WTC11 (cell line): Measurements from ENCODE around the gene GABBR1. TPM values are rescaled to one million over a fixed set of nuclear protein-coding genes. Genes with fewer than 3 reads are reported as not detected.

ENCODE experiments used
- ATAC-seq: fragments of 200-7000 bp; cut with Tn5 transposase; 2 replicates; pipeline ENCODE4 v1.10.0; 2021; ENCODE audit warnings: mild to moderate bottlenecking, moderate library complexity
- CTCF ChIA-PET: fragments of 300-600 bp; sonication (Branson Sonifier 250); formaldehyde crosslinking; loops from one replicate; lab custom pipeline; 2021; ENCODE audit warnings: antibody characterized with exemption; lab: Charles Lee
- POLR2A ChIA-PET: fragments of 350-600 bp; sonication (Branson Sonifier 250); formaldehyde crosslinking; loops from one replicate; lab custom pipeline; 2021; ENCODE audit warnings: antibody characterized with exemption; lab: Charles Lee
- DNase-seq: peaks from one replicate; pipeline ENCODE4 v3.0.0; 2021; ENCODE audit warnings: low spot score
- H3K27ac Mint-ChIP-seq: 2 replicates; pipeline ENCODE4 v1.8.0; 2021; ENCODE audit warnings: mixed read lengths
- H3K27me3 Mint-ChIP-seq: 2 replicates; pipeline ENCODE4 v1.8.0; 2021; ENCODE audit warnings: low read depth, mild to moderate bottlenecking, moderate library complexity, mixed read lengths
- H3K36me3 Mint-ChIP-seq: 2 replicates; pipeline ENCODE4 v1.8.0; 2021; ENCODE audit warnings: mixed read lengths
- H3K4me1 Mint-ChIP-seq: 2 replicates; pipeline ENCODE4 v1.8.0; 2022; ENCODE audit warnings: mixed read lengths
- H3K4me3 Mint-ChIP-seq: 2 replicates; pipeline ENCODE4 v1.8.0; 2021; ENCODE audit warnings: mild to moderate bottlenecking, moderate library complexity, mixed read lengths
- H3K9me3 Mint-ChIP-seq: 2 replicates; pipeline ENCODE4 v1.8.0; 2021; ENCODE audit warnings: mixed read lengths
- ATF3 ChIP-seq: sonication (generic); formaldehyde crosslinking; conservative IDR thresholded peaks from 2 replicates; pipeline ENCODE4 v1.8.1; 2022; ENCODE audit warnings: mild to moderate bottlenecking, missing genetic modification reagents
- FOXJ3 ChIP-seq: sonication (generic); formaldehyde crosslinking; IDR thresholded peaks from 2 replicates; pipeline ENCODE4 v1.9.0; 2021; ENCODE audit warnings: missing genetic modification reagents, mild to moderate bottlenecking, borderline replicate concordance
- HMGA2 ChIP-seq: fragments of 250-450 bp; sonication (Bioruptor Pico); IDR thresholded peaks from 2 replicates; pipeline ENCODE4 v1.4.0; 2021; ENCODE audit warnings: mild to moderate bottlenecking, moderate library complexity
- MYBL2 ChIP-seq: sonication (generic); formaldehyde crosslinking; IDR thresholded peaks from 2 replicates; pipeline ENCODE4 v1.8.1; 2023; ENCODE audit warnings: mild to moderate bottlenecking, moderate library complexity, missing genetic modification reagents
- PRRX2 ChIP-seq: fragments of 250-450 bp; sonication (Bioruptor Pico); IDR thresholded peaks from 2 replicates; pipeline ENCODE4 v1.8.0; 2021; ENCODE audit warnings: mild to moderate bottlenecking
- ZNF532 ChIP-seq: fragments of 250-450 bp; sonication (Bioruptor Pico); IDR thresholded peaks from 2 replicates; pipeline ENCODE4 v1.9.0; 2021; ENCODE audit warnings: mild to moderate bottlenecking, borderline replicate concordance
- total RNA-seq: library from RNA; stranded (reverse); gene quantifications from 3 replicates; pipeline ENCODE4 v1.2.3, GENCODE V29; 2021
- TF ChIP-seq, protein P1 (sequence below): sonication (generic); formaldehyde crosslinking; IDR thresholded peaks from 2 replicates; pipeline ENCODE4 v1.8.0; 2023; ENCODE audit warnings: missing genetic modification reagents, mild to moderate bottlenecking, borderline replicate concordance
- TF ChIP-seq, protein P2 (sequence below): sonication (generic); formaldehyde crosslinking; IDR thresholded peaks from 2 replicates; pipeline ENCODE4 v1.8.0; 2022; ENCODE audit warnings: missing genetic modification reagents
- TF ChIP-seq, protein P3 (sequence below): sonication (generic); formaldehyde crosslinking; IDR thresholded peaks from 2 replicates; pipeline ENCODE4 v1.8.1; 2022; ENCODE audit warnings: low read depth, missing genetic modification reagents, borderline replicate concordance
- TF ChIP-seq, protein P4 (sequence below): fragments of 250-450 bp; sonication (Bioruptor Pico); IDR thresholded peaks from 2 replicates; pipeline ENCODE4 v2.1.2; 2022; ENCODE audit warnings: mild to moderate bottlenecking, moderate library complexity

The GABBR1 gene
- total RNA-seq, 1 experiment from 2014 or later = 107 TPM

- ChIA-PET CTCF (interaction anchor here (2.4 to 6.3 kb wide), 2 partner anchors 13 to 16 kb away, joined by 11 to 74 read pairs; no protein-coding TSS in a partner anchor), POLR2A (no interaction called here)
- Mint-ChIP-seq H3K27ac (no peak overlapping the region), H3K9me3 (no peaks in the 10 kb centered on the region), H3K36me3 (no peaks in the 10 kb centered on the region), H3K4me1 (peaks cover 52% of the 10 kb centered on the region), H3K27me3 (no peaks in the 10 kb centered on the region), H3K4me3 (no peak overlapping the region)
- no peak for ATAC-seq
- TF ChIP-seq, protein P1, sequence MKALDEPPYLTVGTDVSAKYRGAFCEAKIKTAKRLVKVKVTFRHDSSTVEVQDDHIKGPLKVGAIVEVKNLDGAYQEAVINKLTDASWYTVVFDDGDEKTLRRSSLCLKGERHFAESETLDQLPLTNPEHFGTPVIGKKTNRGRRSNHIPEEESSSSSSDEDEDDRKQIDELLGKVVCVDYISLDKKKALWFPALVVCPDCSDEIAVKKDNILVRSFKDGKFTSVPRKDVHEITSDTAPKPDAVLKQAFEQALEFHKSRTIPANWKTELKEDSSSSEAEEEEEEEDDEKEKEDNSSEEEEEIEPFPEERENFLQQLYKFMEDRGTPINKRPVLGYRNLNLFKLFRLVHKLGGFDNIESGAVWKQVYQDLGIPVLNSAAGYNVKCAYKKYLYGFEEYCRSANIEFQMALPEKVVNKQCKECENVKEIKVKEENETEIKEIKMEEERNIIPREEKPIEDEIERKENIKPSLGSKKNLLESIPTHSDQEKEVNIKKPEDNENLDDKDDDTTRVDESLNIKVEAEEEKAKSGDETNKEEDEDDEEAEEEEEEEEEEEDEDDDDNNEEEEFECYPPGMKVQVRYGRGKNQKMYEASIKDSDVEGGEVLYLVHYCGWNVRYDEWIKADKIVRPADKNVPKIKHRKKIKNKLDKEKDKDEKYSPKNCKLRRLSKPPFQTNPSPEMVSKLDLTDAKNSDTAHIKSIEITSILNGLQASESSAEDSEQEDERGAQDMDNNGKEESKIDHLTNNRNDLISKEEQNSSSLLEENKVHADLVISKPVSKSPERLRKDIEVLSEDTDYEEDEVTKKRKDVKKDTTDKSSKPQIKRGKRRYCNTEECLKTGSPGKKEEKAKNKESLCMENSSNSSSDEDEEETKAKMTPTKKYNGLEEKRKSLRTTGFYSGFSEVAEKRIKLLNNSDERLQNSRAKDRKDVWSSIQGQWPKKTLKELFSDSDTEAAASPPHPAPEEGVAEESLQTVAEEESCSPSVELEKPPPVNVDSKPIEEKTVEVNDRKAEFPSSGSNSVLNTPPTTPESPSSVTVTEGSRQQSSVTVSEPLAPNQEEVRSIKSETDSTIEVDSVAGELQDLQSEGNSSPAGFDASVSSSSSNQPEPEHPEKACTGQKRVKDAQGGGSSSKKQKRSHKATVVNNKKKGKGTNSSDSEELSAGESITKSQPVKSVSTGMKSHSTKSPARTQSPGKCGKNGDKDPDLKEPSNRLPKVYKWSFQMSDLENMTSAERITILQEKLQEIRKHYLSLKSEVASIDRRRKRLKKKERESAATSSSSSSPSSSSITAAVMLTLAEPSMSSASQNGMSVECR (CRISPR knock-in tag) = no peak
- TF ChIP-seq ZNF532 = no peak
- no peak for TF ChIP-seq FOXJ3 (CRISPR knock-in tag)
- TF ChIP-seq, protein P2, sequence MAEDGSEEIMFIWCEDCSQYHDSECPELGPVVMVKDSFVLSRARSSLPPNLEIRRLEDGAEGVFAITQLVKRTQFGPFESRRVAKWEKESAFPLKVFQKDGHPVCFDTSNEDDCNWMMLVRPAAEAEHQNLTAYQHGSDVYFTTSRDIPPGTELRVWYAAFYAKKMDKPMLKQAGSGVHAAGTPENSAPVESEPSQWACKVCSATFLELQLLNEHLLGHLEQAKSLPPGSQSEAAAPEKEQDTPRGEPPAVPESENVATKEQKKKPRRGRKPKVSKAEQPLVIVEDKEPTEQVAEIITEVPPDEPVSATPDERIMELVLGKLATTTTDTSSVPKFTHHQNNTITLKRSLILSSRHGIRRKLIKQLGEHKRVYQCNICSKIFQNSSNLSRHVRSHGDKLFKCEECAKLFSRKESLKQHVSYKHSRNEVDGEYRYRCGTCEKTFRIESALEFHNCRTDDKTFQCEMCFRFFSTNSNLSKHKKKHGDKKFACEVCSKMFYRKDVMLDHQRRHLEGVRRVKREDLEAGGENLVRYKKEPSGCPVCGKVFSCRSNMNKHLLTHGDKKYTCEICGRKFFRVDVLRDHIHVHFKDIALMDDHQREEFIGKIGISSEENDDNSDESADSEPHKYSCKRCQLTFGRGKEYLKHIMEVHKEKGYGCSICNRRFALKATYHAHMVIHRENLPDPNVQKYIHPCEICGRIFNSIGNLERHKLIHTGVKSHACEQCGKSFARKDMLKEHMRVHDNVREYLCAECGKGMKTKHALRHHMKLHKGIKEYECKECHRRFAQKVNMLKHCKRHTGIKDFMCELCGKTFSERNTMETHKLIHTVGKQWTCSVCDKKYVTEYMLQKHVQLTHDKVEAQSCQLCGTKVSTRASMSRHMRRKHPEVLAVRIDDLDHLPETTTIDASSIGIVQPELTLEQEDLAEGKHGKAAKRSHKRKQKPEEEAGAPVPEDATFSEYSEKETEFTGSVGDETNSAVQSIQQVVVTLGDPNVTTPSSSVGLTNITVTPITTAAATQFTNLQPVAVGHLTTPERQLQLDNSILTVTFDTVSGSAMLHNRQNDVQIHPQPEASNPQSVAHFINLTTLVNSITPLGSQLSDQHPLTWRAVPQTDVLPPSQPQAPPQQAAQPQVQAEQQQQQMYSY = no peak
- peak; percentile 91 for TF ChIP-seq HMGA2 (CRISPR knock-in tag)
- TF ChIP-seq, protein P3, sequence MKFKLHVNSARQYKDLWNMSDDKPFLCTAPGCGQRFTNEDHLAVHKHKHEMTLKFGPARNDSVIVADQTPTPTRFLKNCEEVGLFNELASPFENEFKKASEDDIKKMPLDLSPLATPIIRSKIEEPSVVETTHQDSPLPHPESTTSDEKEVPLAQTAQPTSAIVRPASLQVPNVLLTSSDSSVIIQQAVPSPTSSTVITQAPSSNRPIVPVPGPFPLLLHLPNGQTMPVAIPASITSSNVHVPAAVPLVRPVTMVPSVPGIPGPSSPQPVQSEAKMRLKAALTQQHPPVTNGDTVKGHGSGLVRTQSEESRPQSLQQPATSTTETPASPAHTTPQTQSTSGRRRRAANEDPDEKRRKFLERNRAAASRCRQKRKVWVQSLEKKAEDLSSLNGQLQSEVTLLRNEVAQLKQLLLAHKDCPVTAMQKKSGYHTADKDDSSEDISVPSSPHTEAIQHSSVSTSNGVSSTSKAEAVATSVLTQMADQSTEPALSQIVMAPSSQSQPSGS (CRISPR knock-in tag) = no peak
- no peak for DNase-seq
These were observed 4.3 kb upstream of the GABBR1 start for GRCh38 chr6:29637247-29637646.

GRCh38 chr6:29633534-29633905 lies 537 bp upstream of the GABBR1 start:
- H3K9me3 Mint-ChIP-seq = no peaks in the 10 kb centered on the region
- no peaks in the 10 kb centered on the region for H3K27me3 Mint-ChIP-seq
- peak overlapping the region; percentile 84 for H3K4me3 Mint-ChIP-seq
- DNase-seq = no peak
- no peak for ATAC-seq
- H3K36me3 Mint-ChIP-seq = no peaks in the 10 kb centered on the region
- H3K4me1 Mint-ChIP-seq = peaks cover 63% of the 10 kb centered on the region
- TF ChIP-seq MYBL2 (0 out of 2 replicates have a peak, but pooled peaks have one; percentile 5), ATF3 (CRISPR knock-in tag) (no peak), PRRX2 (CRISPR knock-in tag) (0 out of 2 replicates have a peak, but pooled peaks have one; percentile 44)
- TF ChIP-seq, protein P4, sequence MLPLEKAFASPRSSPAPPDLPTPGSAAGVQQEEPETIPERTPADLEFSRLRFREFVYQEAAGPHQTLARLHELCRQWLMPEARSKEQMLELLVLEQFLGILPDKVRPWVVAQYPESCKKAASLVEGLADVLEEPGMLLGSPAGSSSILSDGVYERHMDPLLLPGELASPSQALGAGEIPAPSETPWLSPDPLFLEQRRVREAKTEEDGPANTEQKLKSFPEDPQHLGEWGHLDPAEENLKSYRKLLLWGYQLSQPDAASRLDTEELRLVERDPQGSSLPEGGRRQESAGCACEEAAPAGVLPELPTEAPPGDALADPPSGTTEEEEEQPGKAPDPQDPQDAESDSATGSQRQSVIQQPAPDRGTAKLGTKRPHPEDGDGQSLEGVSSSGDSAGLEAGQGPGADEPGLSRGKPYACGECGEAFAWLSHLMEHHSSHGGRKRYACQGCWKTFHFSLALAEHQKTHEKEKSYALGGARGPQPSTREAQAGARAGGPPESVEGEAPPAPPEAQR (CRISPR knock-in tag) = no peak
- POLR2A ChIA-PET = interaction anchor here (0.6 to 1.8 kb wide), 6 partner anchors 9 to 433 kb away, joined by 3 to 16 read pairs (median 4); no protein-coding TSS in a partner anchor
- CTCF ChIA-PET = interaction anchor here (1.1 to 2.2 kb wide), 12 partner anchors 8 to 105 kb away, joined by 3 to 43 read pairs (median 4); no protein-coding TSS in a partner anchor
- peak overlapping the region; percentile 79 for H3K27ac Mint-ChIP-seq
